ENCODE data around the gene ELAVL1.

The ELAVL1 gene

GRCh38 chr19:8021374-8021773, 15.9 kb upstream of the ELAVL1 start:
- Histone ChIP-seq H3K27ac (ENCODE audit: insufficient read depth in 1 of 2, low read depth in 1 of 2, low read length in 2 of 2, poor library complexity in 1 of 2, severe bottlenecking in 2 of 2) (no peak overlapping the region), H3K4me3 (ENCODE audit: control insufficient read depth in 1 of 7, extremely low read depth in 1 of 7, insufficient read depth in 4 of 7, low read depth in 2 of 7, low read length in 6 of 7) (no peak overlapping the region), H3K4me1 (ENCODE audit: control extremely low read depth in 1 of 4, control insufficient read depth in 4 of 4, insufficient read depth in 4 of 4, low read length in 3 of 4) (peaks cover 0 to 3% (median 1%) of the 10 kb centered on the region in 4 experiments), H3K36me3 (ENCODE audit: control insufficient read depth in 4 of 4, insufficient read depth in 4 of 4, low read length in 3 of 4) (no peaks in the 10 kb centered on the region), H3K9me3 (ENCODE audit: control extremely low read depth in 1 of 5, control insufficient read depth in 4 of 5, insufficient read depth in 2 of 5, low read depth in 1 of 5, low read length in 4 of 5) (no peaks in the 10 kb centered on the region), H3K27me3 (replicated peaks in 2 of 5; ENCODE audit: control insufficient read depth in 4 of 5, insufficient read depth in 5 of 5, low read length in 4 of 5) (no peaks in the 10 kb centered on the region)
- ChIA-PET POLR2A (no interaction called here), CTCF (interaction anchor here (1.1 kb wide), 1 partner anchor 19 kb away, joined by 3 read pairs; no protein-coding TSS in a partner anchor)
- DNase-seq = no peak
- 98% methylated on average over 5 of the region's 8 CpGs for WGBS (ENCODE audit: insufficient coverage)

- H3K27me3 ChIP-seq (replicated peaks in 2 of 5; ENCODE audit: control insufficient read depth in 4 of 5, insufficient read depth in 5 of 5, low read length in 4 of 5) = no peaks in the 10 kb centered on the region
- H3K36me3 ChIP-seq (ENCODE audit: control insufficient read depth in 4 of 4, insufficient read depth in 4 of 4, low read length in 3 of 4) = no peaks in the 10 kb centered on the region
- WGBS (ENCODE audit: insufficient coverage) = 95% methylated on average over 5 of the region's 9 CpGs
These were observed 15.2 kb upstream of the ELAVL1 start for GRCh38 chr19:8020681-8021080.

GRCh38 chr19:8017808-8018207, 12.4 kb upstream of the ELAVL1 start:
- peak; percentile 42 to 78 (median 75) for DNase-seq

More at GRCh38 chr19:8020681-8021080, 15.2 kb upstream of the ELAVL1 start:
- no peak overlapping the region for H3K27ac ChIP-seq (ENCODE audit: insufficient read depth in 1 of 2, low read depth in 1 of 2, low read length in 2 of 2, poor library complexity in 1 of 2, severe bottlenecking in 2 of 2)
- ChIA-PET POLR2A (no interaction called here), CTCF (interaction anchor here (0.6 to 1.1 kb wide), 3 partner anchors 18 to 951 kb away, joined by 3 read pairs; partner anchors contain the start of gene ZNF557)
- peaks cover 0 to 3% (median 1%) of the 10 kb centered on the region in 4 experiments for H3K4me1 ChIP-seq (ENCODE audit: control extremely low read depth in 1 of 4, control insufficient read depth in 4 of 4, insufficient read depth in 4 of 4, low read length in 3 of 4)
- no peaks in the 10 kb centered on the region for H3K9me3 ChIP-seq (ENCODE audit: control extremely low read depth in 1 of 5, control insufficient read depth in 4 of 5, insufficient read depth in 2 of 5, low read depth in 1 of 5, low read length in 4 of 5)
- no peak overlapping the region for H3K4me3 ChIP-seq (ENCODE audit: control insufficient read depth in 1 of 7, extremely low read depth in 1 of 7, insufficient read depth in 4 of 7, low read depth in 2 of 7, low read length in 6 of 7)
- no peak for DNase-seq

GRCh38 chr19:8004723-8005513, 523 bp downstream of the ELAVL1 start:
- WGBS (ENCODE audit: insufficient coverage) = 0% methylated on average over 62 of the region's 74 CpGs
- CTCF ChIA-PET = interaction anchor here (0.9 to 1.9 kb wide), 3 partner anchors 10 to 63 kb away, joined by 3 to 8 read pairs (median 5); partner anchors contain the start of gene TIMM44
- DNase-seq = peak; percentile 18 to 54 (median 51)

More at GRCh38 chr19:8017808-8018207, 12.4 kb upstream of the ELAVL1 start:
- Histone ChIP-seq H3K27ac (ENCODE audit: insufficient read depth in 1 of 2, low read depth in 1 of 2, low read length in 2 of 2, poor library complexity in 1 of 2, severe bottlenecking in 2 of 2) (no peak overlapping the region), H3K36me3 (ENCODE audit: control insufficient read depth in 4 of 4, insufficient read depth in 4 of 4, low read length in 3 of 4) (no peaks in the 10 kb centered on the region), H3K4me3 (ENCODE audit: control insufficient read depth in 1 of 7, extremely low read depth in 1 of 7, insufficient read depth in 4 of 7, low read depth in 2 of 7, low read length in 6 of 7) (no peak overlapping the region), H3K4me1 (ENCODE audit: control extremely low read depth in 1 of 4, control insufficient read depth in 4 of 4, insufficient read depth in 4 of 4, low read length in 3 of 4) (peaks cover 0 to 3% (median 1%) of the 10 kb centered on the region in 4 experiments), H3K9me3 (ENCODE audit: control extremely low read depth in 1 of 5, control insufficient read depth in 4 of 5, insufficient read depth in 2 of 5, low read depth in 1 of 5, low read length in 4 of 5) (no peaks in the 10 kb centered on the region), H3K27me3 (replicated peaks in 2 of 5; ENCODE audit: control insufficient read depth in 4 of 5, insufficient read depth in 5 of 5, low read length in 4 of 5) (no peaks in the 10 kb centered on the region)
- WGBS (ENCODE audit: insufficient coverage) = 62% methylated on average over 14 of the region's 14 CpGs
- ChIA-PET POLR2A (no interaction called here), CTCF (interaction anchor here (1.1 to 1.8 kb wide), 2 partner anchors 9 to 14 kb away, joined by 3 to 5 read pairs; no protein-coding TSS in a partner anchor)

GRCh38 chr19:8004001-8004400, 1.4 kb downstream of the ELAVL1 start:
- Histone ChIP-seq H3K36me3 (ENCODE audit: control insufficient read depth in 4 of 4, insufficient read depth in 4 of 4, low read length in 3 of 4) (peaks cover 0 to 24% (median 7%) of the 10 kb centered on the region in 4 experiments), H3K27ac (ENCODE audit: insufficient read depth in 1 of 2, low read depth in 1 of 2, low read length in 2 of 2, poor library complexity in 1 of 2, severe bottlenecking in 2 of 2) (peak overlapping the region in 1 of 2 experiments; percentile 81), H3K9me3 (ENCODE audit: control extremely low read depth in 1 of 5, control insufficient read depth in 4 of 5, insufficient read depth in 2 of 5, low read depth in 1 of 5, low read length in 4 of 5) (no peaks in the 10 kb centered on the region), H3K27me3 (replicated peaks in 2 of 5; ENCODE audit: control insufficient read depth in 4 of 5, insufficient read depth in 5 of 5, low read length in 4 of 5) (no peaks in the 10 kb centered on the region), H3K4me3 (ENCODE audit: control insufficient read depth in 1 of 7, extremely low read depth in 1 of 7, insufficient read depth in 4 of 7, low read depth in 2 of 7, low read length in 6 of 7) (peak overlapping the region in 6 of 7 experiments; percentile 58 to 95 (median 91)), H3K4me1 (ENCODE audit: control extremely low read depth in 1 of 4, control insufficient read depth in 4 of 4, insufficient read depth in 4 of 4, low read length in 3 of 4) (peaks cover 10 to 49% (median 42%) of the 10 kb centered on the region in 4 experiments)
- DNase-seq = no peak
- CTCF ChIA-PET = interaction anchor here (1.5 kb wide), 1 partner anchor 10 kb away, joined by 6 read pairs; no protein-coding TSS in a partner anchor
- WGBS (ENCODE audit: insufficient coverage) = 72% methylated on average over 4 of the region's 6 CpGs
- POLR2A ChIA-PET = interaction anchor here (0.6 kb wide), 2 partner anchors 9 to 11 kb away, joined by 4 to 5 read pairs; no protein-coding TSS in a partner anchor

More at GRCh38 chr19:8004723-8005513, 523 bp downstream of the ELAVL1 start:
- Histone ChIP-seq H3K27ac (ENCODE audit: insufficient read depth in 1 of 2, low read depth in 1 of 2, low read length in 2 of 2, poor library complexity in 1 of 2, severe bottlenecking in 2 of 2) (peak overlapping the region; percentile 4 to 81), H3K9me3 (ENCODE audit: control extremely low read depth in 1 of 5, control insufficient read depth in 4 of 5, insufficient read depth in 2 of 5, low read depth in 1 of 5, low read length in 4 of 5) (no peaks in the 10 kb centered on the region), H3K4me3 (ENCODE audit: control insufficient read depth in 1 of 7, extremely low read depth in 1 of 7, insufficient read depth in 4 of 7, low read depth in 2 of 7, low read length in 6 of 7) (peak overlapping the region; percentile 65 to 95 (median 90)), H3K4me1 (ENCODE audit: control extremely low read depth in 1 of 4, control insufficient read depth in 4 of 4, insufficient read depth in 4 of 4, low read length in 3 of 4) (peaks cover 10 to 49% (median 42%) of the 10 kb centered on the region in 4 experiments), H3K27me3 (replicated peaks in 2 of 5; ENCODE audit: control insufficient read depth in 4 of 5, insufficient read depth in 5 of 5, low read length in 4 of 5) (no peaks in the 10 kb centered on the region), H3K36me3 (ENCODE audit: control insufficient read depth in 4 of 4, insufficient read depth in 4 of 4, low read length in 3 of 4) (peaks cover 0 to 17% (median 4%) of the 10 kb centered on the region in 4 experiments)
- POLR2A ChIA-PET = interaction anchor here (0.6 to 1.1 kb wide), 2 partner anchors 8 to 60 kb away, joined by 3 to 5 read pairs; no protein-coding TSS in a partner anchor

GRCh38 chr19:8001995-8002849, 3.2 kb downstream of the ELAVL1 start:
- H3K9me3 ChIP-seq (ENCODE audit: control extremely low read depth in 1 of 5, control insufficient read depth in 4 of 5, insufficient read depth in 2 of 5, low read depth in 1 of 5, low read length in 4 of 5) = no peaks in the 10 kb centered on the region
- DNase-seq = peak; percentile 57 to 69 (median 66)
- 9% methylated on average over 27 of the region's 27 CpGs for WGBS (ENCODE audit: insufficient coverage)
- H3K36me3 ChIP-seq (ENCODE audit: control insufficient read depth in 4 of 4, insufficient read depth in 4 of 4, low read length in 3 of 4) = peaks cover 0 to 27% (median 7%) of the 10 kb centered on the region in 4 experiments
- ChIA-PET POLR2A (interaction anchor here (0.9 to 1.6 kb wide), 2 partner anchors 58 to 73 kb away, joined by 3 to 6 read pairs; partner anchors contain the start of gene TIMM44), CTCF (interaction anchor here (0.9 to 3.1 kb wide), 17 partner anchors 8 to 82 kb away, joined by 3 to 24 read pairs (median 3); partner anchors contain the start of genes SNAPC2 and TIMM44)
- H3K27ac ChIP-seq (ENCODE audit: insufficient read depth in 1 of 2, low read depth in 1 of 2, low read length in 2 of 2, poor library complexity in 1 of 2, severe bottlenecking in 2 of 2) = peak overlapping the region in 1 of 2 experiments; percentile 65
- H3K4me3 ChIP-seq (ENCODE audit: control insufficient read depth in 1 of 7, extremely low read depth in 1 of 7, insufficient read depth in 4 of 7, low read depth in 2 of 7, low read length in 6 of 7) = peak overlapping the region in 6 of 7 experiments; percentile 26 to 78 (median 60)
- peaks cover 10 to 54% (median 44%) of the 10 kb centered on the region in 4 experiments for H3K4me1 ChIP-seq (ENCODE audit: control extremely low read depth in 1 of 4, control insufficient read depth in 4 of 4, insufficient read depth in 4 of 4, low read length in 3 of 4)
- H3K27me3 ChIP-seq (replicated peaks in 2 of 5; ENCODE audit: control insufficient read depth in 4 of 5, insufficient read depth in 5 of 5, low read length in 4 of 5) = no peaks in the 10 kb centered on the region

Data from common myeloid progenitor, CD34-positive (primary cell).